ENCODE data around the gene ZBTB39.
"Not testable (repeated sequence)": the region's sequence is repeated elsewhere in the genome, so short reads cannot be mapped to it uniquely, and the experiment has no call there.

DNA sequence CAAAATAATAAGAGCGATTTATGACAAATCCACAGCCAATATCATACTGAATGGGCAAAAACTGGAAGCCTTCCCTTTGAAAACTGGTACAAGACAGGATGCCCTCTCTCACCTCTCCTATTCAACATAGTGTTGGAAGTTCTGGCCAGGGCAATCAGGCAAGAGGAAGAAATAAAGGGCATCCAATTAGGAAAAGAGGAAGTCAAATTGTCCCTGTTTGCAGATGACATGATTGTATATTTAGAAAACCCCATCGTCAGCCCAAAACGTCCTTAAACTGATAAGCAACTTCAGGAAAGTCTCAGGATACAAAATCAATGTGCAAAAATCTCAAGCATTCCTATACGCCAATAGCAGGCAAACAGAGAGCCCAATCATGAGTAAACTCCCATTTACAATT lies 44.1 kb downstream of the ZBTB39 start:
- TF ChIP-seq EZH2 (IDR thresholded peaks at IDR 0.05; ENCODE audit: borderline replicate concordance, insufficient read depth, low read depth, low read length, poor library complexity, severe bottlenecking), result not testable (repeated sequence)
- TF ChIP-seq, protein P1, sequence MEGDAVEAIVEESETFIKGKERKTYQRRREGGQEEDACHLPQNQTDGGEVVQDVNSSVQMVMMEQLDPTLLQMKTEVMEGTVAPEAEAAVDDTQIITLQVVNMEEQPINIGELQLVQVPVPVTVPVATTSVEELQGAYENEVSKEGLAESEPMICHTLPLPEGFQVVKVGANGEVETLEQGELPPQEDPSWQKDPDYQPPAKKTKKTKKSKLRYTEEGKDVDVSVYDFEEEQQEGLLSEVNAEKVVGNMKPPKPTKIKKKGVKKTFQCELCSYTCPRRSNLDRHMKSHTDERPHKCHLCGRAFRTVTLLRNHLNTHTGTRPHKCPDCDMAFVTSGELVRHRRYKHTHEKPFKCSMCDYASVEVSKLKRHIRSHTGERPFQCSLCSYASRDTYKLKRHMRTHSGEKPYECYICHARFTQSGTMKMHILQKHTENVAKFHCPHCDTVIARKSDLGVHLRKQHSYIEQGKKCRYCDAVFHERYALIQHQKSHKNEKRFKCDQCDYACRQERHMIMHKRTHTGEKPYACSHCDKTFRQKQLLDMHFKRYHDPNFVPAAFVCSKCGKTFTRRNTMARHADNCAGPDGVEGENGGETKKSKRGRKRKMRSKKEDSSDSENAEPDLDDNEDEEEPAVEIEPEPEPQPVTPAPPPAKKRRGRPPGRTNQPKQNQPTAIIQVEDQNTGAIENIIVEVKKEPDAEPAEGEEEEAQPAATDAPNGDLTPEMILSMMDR (IDR thresholded peaks at IDR 0.05), result not testable (repeated sequence)

Measured in B cell (primary cell).